Right lung (tissue), 5 donors: ENCODE data around the gene FILIP1. TPM values are rescaled to one million over a fixed set of nuclear protein-coding genes. Genes with fewer than 3 reads are reported as not detected.
A peak's percentile ranks its signal among the peaks of the same experiment; 100 is the strongest.

Source experiments
- DNase-seq, 2 donors: peaks; one replicate each; pipeline ENCODE4 v3.0.0-alpha.2; 2013
- polyA plus RNA-seq, 5 donors: library from polyadenylated mRNA; unstranded; fragments of 120-200 nt; gene quantifications; one replicate each; pipeline versions ENCODE4 v1.2.1 to v1.2.3, GENCODE V29; 2013; ENCODE audit warnings: inconsistent platforms in 1 of 5, low replicate concordance in 1 of 5; ENCODE audit not compliant: insufficient read length in 5 of 5, insufficient read depth in 1 of 5

FILIP1 gene
- polyA plus RNA-seq, 5 donors: 20.2 to 45.3 (median 37.6) TPM

DNA sequence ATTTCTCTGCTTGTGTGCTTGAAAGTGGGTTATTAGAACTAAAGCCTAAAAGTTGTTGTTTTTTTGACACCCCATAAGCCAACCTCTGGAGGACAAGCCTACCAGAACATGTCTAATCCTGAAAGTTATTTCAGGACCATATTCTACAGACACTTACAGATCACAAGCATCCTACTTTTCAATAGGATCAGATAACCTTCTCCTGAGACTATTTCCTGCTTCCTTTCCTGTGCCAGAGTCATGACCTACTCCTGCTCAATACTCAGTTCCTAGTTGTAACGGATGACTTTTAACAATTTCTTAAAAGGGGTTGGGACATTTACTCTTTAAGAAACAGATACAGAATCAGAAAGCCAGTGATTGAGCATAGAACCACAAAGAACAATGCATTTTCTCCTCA is 5.3 kb upstream of the FILIP1 start:
- DNase-seq: no peak

DNA sequence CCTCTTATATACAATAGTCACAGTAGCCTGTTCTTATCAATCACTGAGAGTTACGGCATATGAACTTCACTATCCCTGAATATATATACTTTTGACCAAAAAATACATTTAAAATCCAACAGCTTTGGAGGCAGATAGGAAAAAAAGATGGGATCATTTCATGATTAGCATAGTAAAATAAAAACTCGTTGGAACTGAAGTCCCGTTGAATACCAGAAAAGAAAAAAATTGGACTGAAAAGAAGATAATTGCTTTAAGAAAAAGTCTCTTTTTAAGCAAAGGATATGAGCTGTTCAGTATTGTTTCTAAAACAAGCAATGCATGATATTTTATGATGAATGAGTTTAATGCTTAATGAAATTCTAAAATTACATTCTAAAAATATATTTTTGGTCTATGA is 4.4 kb upstream of the FILIP1 start:
- no peak for DNase-seq

DNA sequence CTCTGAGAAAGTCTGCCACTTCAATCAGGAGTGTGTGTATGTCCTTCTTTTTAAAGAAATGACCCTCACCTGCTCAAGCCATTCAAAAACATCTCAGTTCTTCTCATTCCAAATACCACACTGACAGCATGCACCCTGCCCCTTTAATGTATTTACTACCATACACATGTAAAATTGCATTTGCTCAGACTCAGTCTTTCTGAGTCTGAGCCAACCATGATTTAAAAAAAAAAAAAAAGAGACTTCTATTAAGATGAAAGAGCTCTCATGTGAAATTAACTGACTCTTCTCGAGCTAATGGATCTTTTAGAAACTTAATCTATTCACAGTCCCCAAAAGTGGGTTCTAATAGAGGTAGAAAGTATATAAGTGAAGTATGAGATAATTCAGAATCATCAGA is 1.4 kb upstream of the FILIP1 start:
- no peak for DNase-seq

DNA sequence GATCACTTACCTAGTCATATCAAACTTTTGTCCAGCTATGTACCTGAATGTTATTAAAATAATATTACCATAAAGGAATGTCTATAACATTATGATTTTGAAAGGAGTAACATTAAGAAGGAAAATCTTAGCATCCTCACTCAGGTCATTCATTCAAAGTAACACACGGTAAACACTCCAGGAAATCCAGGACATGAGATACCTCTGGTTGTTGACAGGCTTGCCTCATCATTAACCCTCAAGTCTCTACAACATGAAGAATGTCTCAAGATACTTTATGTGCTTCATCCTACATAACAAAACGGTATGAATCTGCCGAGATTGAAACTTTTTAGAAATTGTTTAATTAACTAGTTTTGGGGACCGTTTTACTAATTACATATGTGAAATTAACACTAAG is 690 bp upstream of the FILIP1 start:
- DNase-seq: no peak

DNA sequence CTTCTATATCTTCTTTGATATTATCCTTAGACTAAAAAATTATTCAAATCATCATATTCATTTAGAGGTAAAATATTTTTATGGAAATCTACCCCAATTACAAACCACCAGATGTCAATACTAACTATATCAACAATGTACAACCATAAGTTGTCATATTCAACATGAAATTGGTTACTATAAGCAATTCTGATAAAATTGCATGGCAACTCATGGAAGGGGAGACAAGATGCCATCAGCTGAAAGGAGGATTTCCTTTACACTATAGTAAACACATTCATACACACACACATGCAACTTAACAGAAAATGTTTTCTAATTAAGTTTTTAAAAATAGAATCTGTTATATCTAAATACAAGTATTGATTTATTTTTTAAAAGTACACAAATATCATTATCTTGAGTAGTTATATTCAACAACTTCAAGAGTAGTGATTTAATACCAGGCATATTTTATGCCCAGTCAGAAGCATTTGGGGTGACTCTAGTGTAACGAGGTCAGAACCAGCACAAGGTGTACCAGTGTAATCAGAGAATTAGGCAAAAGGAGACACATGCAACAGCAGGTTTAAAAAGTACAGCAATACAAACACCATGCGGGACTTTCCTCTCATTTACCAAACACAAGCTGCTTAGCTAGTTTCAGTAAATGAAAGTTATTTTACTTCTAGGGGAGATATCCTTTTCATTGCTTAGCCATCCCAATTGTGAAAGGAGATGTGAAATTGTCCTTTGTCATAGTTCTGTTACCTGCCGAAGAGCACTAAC is 1.0 kb downstream of the FILIP1 start:
- DNase-seq: no peak

DNA sequence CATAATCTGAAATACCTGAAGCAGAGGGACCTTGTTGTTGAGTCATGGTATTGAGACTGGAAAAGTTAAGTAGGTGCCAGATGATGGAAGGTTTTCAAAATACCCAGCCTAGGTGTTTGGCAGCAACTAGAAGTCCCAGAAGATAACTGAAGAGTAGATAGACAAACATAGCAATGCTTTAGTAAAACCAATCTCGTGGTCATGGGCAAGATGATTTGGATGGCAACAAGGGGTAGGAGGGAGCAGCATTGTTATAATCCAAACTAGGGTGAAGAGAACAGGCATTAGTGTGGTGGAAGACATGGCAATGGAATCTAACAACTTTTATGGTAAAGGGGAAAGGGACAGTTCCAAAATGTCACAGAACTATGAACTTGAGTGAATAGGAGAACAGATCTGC is 2.3 kb downstream of the FILIP1 start:
- no peak for DNase-seq

DNA sequence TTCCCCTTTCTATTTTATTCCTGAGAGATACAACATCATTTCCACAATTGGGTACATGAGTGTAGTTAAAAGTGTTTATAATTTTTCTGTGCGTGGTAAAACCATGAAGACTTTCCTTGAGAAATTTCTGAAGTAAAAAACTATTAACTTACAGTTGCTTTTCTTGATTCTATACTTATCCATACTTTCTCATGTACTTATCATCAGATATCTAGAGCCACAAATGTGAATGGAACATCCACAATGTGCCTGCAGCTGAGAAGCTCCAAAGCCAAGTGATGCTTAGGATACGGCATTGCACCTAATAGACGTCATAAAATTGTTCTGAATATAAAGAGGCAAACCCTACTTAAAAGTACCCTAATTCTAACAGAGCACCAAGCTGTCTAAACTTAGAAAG is 2.9 kb downstream of the FILIP1 start:
- no peak for DNase-seq

DNA sequence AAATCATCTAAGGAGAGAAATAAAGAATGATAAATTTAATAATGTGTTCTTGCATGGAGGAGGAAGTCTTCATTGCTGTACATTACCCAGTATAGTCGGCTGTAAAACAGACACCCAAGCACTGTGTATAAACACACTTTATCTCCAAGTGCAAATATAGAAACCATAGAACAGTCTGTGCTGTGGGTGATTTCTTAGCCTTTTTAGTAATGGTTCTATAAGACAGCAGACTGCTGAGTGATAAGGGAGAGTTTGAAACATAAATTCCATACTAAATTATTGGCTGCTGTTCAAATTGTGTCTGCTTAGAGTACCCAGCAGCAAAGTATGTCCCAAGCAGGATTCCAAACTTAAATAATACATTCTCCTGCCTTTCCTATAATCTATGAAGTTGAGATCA is 4.6 kb downstream of the FILIP1 start:
- DNase-seq: peak in 1 of 2 donors; percentile 53

DNA sequence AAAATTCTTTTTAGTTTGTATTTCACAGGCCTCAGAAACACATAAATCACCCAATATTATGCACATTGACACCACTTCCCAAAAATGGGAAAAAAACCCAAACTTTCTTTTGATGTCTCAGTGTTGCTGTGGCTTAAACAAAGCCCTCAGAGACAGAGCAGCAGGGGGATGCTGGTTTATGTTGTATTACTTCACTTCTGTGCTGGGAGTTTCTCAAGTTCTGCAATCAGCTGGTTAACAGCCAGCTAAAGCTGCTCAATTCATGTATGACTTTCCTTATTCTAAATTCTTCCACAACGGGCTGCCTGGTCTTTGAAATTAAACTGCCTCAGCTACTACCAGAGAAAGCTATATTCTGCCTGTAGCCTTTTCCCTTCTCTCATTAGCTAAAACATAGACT is 5.6 kb downstream of the FILIP1 start:
- DNase-seq: peak; percentile 79 to 82

DNA sequence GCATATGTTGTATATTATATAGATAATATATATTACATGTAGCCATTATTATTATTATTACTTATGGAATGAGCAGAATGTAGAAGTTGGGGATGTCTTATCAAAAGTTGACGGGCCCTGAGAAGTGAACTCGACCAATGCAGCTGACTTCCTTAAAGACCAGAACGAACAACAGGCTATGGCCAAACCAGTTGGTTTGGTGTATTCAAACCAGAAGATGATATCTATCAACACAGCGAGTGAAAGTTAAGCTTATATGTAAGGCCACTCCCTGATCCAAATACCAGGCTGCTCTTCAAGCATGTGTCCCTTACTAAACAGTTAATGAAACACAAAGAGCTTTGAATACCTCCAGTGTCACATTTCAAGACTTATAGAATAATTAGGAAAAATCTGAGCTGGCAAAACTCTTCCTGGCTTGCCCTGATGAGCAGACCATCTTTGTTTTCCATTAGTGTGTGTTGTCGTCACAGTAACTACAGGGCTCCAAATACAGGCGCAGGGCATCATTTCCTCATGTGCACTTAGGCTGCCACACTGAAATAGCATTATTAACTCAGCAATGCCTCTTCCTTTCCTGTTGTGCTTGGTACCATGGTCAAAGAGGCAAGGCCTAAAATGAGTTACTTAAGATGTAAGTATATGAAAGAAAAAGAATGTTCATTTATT is 6.6 kb downstream of the FILIP1 start:
- no peak for DNase-seq

DNA sequence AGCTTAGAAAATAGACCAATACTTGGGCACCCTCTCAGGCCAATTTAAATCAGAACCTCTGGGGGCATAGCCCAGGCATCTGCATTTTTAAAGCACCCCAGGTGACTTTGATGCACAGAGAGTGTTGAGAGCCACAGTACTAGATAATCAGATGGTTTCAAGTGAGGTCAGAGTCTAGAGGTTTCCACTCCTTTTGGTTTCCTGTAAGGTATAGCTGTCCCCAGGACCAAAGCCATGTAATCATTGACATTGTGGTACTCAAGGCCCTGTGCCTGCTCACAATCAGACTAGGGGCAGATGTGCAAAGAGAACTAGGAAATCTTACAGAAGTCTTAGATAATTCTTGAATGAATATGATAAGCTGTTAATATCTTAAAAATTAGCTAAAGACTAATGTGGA is 9.1 kb downstream of the FILIP1 start:
- no peak for DNase-seq

DNA sequence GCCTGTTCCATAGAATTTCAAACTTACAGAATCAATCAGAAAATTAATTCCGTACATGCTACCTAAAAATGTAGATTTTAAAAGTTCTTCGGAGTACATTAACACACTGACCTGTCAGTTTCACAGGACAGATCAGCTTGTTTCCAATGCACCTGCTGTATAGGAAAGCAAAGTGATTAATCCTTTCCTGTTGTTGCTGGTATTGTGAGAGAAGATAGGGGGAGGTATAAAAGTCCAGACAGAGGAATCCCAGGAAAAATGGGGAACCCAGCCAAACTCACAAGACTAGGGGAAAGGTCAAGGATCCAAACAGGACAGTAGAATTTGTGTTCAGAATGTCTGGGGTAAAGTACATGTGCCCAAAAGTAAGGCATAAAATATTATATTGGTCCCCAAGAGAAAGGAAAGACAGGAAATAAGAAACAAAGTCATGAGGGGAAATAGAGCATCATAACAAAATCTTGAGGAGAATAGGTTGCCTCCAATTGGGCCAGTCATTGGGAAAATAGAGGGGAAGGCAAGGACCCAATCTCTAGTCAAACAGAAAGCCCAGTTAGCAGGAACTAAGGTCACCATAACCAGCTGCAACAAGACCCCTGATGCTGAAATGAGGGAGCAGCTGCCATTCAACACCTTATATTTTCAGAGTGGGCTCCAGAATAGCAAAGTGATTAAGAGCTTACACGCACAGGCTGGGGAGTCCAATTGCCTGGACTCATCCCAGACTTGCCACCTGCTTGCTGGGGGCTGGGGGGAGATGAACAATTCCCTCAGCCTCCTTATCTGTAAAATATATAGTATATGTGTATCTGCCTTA is 10.3 kb downstream of the FILIP1 start:
- no peak for DNase-seq

DNA sequence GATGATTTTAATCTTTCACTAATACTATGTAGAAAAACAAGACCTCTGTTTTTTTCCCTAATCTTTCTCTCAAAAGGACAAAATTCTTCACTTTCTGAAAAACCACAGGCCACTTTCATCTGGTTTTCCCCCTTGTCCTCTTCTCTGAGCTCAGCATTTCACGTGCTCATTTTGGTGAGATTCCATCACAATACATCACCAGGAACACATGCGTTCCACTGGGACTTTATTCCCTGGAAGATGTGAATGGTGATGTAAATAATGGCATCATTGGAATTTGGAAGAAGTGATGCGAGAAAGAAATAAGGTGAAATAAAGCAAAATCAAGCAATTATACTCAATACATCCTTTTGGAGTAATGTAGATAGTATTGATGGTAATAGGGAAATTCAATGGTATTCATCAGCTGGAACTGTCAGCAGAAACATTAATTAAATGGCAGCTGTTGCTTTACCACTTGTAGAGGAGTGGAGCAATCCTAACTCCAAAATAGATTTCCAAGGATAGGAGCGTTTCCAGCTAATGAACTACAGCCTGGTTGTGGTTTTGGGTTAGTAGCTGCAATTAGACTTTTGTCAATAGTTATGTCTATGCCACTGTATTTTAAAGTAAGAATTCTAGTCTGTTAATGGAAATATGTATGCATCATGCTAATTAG is 11.5 kb downstream of the FILIP1 start:
- DNase-seq: no peak

DNA sequence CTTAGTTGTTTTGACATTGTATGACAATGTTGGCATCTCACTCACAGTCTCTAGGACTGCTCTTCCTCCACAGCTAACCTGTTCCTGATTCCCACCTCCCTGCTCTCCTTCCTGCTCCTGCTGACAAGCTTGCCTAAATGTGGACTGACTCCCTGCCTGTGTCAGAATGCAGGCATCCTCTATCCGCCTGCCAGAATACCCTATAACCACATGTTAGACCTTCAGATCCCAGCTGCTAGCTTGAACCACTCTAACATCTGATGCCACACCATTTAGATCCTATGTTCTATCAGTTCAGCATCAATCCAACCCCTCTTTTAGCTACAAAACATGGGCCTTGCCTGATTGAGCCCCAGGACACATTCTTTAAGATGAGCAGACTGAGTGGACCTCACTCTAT is 12.2 kb downstream of the FILIP1 start:
- DNase-seq: no peak

DNA sequence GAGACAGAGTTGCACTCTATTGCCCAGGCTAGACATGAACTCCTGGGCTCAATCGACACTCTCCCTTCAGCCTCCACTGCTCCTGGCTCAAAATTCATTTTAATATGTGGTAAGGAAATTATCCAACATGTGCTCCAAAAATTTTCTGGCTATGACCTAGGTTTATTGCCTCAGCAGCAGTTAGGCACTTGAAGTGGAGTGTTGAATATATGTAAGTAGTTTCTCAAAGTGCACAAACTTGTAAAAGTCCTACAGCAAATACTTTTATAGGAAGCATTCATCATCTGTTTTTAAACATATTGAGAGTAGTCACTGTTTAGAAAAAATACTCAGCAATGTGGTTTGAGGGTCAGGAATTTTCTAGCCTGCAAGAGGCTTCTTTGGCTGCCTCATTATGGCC is 13.2 kb downstream of the FILIP1 start:
- DNase-seq: peak in 1 of 2 donors; percentile 35

DNA sequence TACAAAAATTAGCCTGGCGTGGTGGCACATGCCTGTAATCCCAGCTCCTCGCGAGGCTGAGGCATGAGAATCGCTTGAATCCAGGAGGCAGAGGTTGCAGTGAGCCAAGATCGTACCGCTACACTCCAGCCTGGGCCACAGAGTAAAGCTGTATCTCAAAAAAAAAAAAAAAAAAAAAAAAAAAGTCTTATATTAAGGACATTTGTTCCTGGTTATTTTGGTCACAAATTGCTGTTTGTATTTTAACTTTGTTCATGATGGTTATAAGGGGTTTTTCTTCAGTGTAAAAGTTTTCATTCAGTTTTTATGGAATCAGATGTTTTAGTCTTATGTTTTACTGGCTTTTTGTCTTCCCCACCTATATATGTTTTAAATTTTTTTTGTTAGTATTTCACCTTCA is 13.9 kb downstream of the FILIP1 start:
- DNase-seq: no peak

DNA sequence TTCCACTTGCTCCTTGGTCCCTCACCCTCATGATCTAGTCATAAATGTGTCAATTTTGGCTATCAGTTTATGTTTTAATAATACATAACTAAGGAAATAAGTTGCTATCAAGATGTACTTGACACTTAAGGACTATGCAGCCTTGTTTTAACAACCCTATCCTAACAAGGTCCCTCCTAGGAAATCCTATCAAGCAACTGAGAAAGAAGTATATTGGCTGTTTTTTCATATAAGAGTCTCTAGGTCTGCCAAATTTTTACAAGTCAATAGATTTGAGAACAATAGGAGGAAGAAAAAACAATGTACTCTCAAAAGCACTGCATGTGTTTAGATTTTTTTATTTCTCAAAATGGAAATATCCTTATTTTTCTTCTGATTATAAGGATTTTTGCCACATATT is 14.7 kb downstream of the FILIP1 start:
- DNase-seq: no peak

DNA sequence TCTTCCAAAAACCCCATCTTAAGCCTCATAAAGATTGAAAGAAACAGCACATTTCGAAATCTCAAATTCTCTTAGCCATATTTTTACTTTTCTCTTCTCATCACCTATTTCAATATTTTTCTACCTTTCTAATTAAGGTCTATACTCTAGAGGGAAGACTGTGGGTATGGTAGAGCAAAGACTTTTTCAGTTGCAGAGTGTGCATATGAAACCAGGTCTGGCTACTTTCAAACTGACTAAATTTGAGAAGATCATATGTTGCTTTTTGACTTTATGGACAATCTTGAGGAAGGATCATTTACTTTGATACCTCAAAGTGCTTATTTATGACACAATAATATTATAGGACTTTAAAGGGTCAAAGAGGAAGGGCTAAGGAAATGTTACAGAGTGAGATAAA is 20.7 kb downstream of the FILIP1 start:
- DNase-seq: no peak

DNA sequence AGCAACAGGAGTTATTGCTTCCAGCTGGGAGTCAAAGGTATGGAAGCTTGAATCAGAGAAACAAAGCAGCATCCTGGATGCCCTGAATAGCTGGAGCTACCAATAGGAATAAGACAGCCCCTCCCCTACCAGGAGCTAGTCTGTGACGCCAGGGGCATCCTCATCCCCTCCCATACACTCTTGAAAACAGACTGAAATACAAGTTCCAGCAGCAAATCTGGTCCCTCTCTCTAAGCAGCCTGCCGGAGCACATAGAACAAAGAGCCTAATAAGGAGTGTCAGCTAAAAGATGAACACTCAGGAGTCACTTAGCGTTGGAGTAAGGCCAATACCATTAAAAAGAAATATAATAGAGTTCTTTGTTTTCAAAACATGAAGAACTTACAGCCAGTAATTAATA is 25.6 kb downstream of the FILIP1 start:
- no peak for DNase-seq

DNA sequence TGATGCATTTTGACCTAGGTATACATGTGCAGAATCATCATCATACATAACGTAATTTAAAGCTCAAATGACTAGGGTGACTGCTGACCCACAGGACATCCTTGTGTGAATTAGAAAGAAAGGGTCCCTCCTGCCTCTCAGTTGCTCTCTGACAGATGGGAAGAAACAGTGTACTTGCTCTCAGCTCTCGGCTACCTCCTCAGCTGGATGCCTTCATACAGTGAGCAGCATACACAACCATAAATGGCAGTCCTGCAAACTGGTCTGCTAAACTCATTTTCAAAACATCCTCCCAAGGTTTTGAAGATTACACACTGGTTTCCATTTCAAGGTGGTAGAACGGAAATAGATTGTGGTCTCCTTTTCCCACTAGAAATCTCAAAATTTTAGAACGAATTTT is 26.3 kb downstream of the FILIP1 start:
- no peak for DNase-seq

DNA sequence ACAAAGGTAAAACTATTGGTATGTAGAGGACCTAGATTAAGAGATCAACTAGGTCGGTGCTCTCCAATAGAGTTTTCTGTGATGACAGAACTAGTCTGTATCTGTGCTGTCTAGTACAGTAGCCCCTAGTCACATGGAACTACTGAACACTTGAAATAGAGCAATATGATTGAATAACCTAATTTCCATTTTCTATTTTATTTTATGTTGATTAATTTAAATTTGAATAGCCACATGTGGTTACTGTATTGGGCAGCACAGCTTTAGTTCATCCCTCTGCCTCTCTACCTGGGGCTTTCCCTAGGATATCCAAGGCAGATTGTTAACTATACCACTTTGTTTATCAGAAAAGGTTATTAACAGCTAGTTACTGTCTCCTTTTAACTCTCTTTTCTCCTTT is 27.0 kb downstream of the FILIP1 start:
- no peak for DNase-seq

DNA sequence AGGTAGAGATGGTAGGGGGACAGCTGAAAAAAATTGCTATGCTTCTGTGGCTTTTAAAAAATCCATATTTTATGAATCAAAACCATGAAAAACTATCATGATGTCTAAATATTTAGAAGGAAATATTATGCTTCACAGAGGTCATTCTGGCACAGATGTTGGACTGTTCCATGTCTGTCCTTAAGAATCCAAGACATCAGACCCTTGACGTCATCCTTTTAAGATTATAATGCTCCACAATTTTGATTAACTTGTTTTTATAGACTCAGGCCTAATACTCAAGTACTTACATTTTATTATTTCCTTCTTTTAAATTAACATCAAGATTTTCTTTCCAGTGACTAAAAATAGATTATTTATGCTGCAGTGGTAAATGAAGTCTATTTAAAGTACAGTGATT is 29.7 kb downstream of the FILIP1 start:
- no peak for DNase-seq
